Endothelial cell (in vitro differentiated cells): ENCODE results near the gene NTN1. TPM values are rescaled to one million over a fixed set of nuclear protein-coding genes. Genes with fewer than 3 reads are reported as not detected.

Experiments
- DNase-seq: peaks from one replicate; pipeline ENCODE4 v3.0.0; 2021; ENCODE audit warnings: low spot score
- H3K27ac Mint-ChIP-seq: one replicate; pipeline ENCODE4 v1.8.0; 2021; ENCODE audit warnings: mixed read lengths, inconsistent platforms; ENCODE audit not compliant: unreplicated experiment
- H3K27me3 Mint-ChIP-seq: one replicate; pipeline ENCODE4 v1.8.0; 2021; ENCODE audit warnings: mild to moderate bottlenecking, moderate library complexity, mixed read lengths, inconsistent platforms; ENCODE audit not compliant: unreplicated experiment
- H3K36me3 Mint-ChIP-seq: one replicate; pipeline ENCODE4 v1.8.0; 2021; ENCODE audit warnings: mild to moderate bottlenecking, low read depth, mixed read lengths, inconsistent platforms; ENCODE audit not compliant: unreplicated experiment
- H3K4me1 Mint-ChIP-seq: one replicate; pipeline ENCODE4 v1.8.0; 2021; ENCODE audit warnings: mild to moderate bottlenecking, mixed read lengths, inconsistent platforms; ENCODE audit not compliant: unreplicated experiment
- H3K4me3 Mint-ChIP-seq: one replicate; pipeline ENCODE4 v1.8.0; 2021; ENCODE audit warnings: mild to moderate bottlenecking, mixed read lengths, inconsistent platforms; ENCODE audit not compliant: unreplicated experiment
- H3K9me3 Mint-ChIP-seq: one replicate; pipeline ENCODE4 v1.8.0; 2021; ENCODE audit warnings: mixed read lengths, inconsistent platforms; ENCODE audit not compliant: unreplicated experiment
- total RNA-seq: library from RNA; stranded (reverse); fragmentation: NEBNext Ultra II Directional; extraction: Animal tissue kit (Norgen Biotek cat#: 25700); gene quantifications from one replicate; pipeline ENCODE4 v1.2.1, GENCODE V29; 2021; ENCODE audit not compliant: unreplicated experiment
- TF ChIP-seq, protein P1 (sequence below): fragments of 200-600 bp; sonication (generic); IDR thresholded peaks from one replicate; pipeline ENCODE4 v1.5.0; 2021; ENCODE audit warnings: antibody characterized with exemption; ENCODE audit not compliant: unreplicated experiment

Gene NTN1
- total RNA-seq, 1 donor from 2014 or later: 6.6 TPM

GRCh38 chr17:9052921-9053320 is 31.6 kb downstream of the NTN1 start:
- Mint-ChIP-seq H3K27me3 (peaks cover 9% of the 10 kb centered on the region), H3K9me3 (no peaks in the 10 kb centered on the region), H3K27ac (no peak overlapping the region), H3K4me3 (no peak overlapping the region), H3K4me1 (peaks cover 10% of the 10 kb centered on the region), H3K36me3 (no peaks in the 10 kb centered on the region)
- TF ChIP-seq, protein P1, sequence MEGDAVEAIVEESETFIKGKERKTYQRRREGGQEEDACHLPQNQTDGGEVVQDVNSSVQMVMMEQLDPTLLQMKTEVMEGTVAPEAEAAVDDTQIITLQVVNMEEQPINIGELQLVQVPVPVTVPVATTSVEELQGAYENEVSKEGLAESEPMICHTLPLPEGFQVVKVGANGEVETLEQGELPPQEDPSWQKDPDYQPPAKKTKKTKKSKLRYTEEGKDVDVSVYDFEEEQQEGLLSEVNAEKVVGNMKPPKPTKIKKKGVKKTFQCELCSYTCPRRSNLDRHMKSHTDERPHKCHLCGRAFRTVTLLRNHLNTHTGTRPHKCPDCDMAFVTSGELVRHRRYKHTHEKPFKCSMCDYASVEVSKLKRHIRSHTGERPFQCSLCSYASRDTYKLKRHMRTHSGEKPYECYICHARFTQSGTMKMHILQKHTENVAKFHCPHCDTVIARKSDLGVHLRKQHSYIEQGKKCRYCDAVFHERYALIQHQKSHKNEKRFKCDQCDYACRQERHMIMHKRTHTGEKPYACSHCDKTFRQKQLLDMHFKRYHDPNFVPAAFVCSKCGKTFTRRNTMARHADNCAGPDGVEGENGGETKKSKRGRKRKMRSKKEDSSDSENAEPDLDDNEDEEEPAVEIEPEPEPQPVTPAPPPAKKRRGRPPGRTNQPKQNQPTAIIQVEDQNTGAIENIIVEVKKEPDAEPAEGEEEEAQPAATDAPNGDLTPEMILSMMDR: no peak
- DNase-seq: no peak

DNA sequence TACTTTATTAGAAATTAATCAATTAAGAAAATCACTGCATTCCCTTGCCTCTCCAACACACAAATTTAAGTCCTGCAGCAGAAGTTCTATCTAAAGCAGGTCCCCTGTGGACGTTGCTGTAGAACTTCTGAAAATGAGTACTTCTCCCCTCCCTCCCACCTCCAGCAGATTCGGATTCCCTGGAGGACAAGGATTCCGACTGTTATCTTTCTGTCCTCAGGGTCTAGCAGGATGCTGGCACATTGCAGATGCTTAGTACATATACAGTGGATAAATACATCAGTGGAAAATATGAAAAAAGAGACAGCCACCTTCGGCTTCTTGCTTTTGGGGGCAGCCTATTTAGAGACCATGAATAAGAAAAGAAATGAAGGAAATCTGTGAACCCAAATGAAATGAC is 32.1 kb downstream of the NTN1 start:
- Mint-ChIP-seq H3K4me1 (peaks cover 10% of the 10 kb centered on the region), H3K27ac (no peak overlapping the region), H3K4me3 (no peak overlapping the region), H3K27me3 (peaks cover 9% of the 10 kb centered on the region), H3K9me3 (no peaks in the 10 kb centered on the region), H3K36me3 (no peaks in the 10 kb centered on the region)
- TF ChIP-seq, protein P1: no peak
- DNase-seq: no peak

- DNase-seq: no peak
- H3K27me3 Mint-ChIP-seq: peaks cover 9% of the 10 kb centered on the region
- H3K4me1 Mint-ChIP-seq: peaks cover 10% of the 10 kb centered on the region
- TF ChIP-seq, protein P1: no peak
- no peak overlapping the region for H3K27ac Mint-ChIP-seq
- no peak overlapping the region for H3K4me3 Mint-ChIP-seq
- no peaks in the 10 kb centered on the region for H3K36me3 Mint-ChIP-seq
- no peaks in the 10 kb centered on the region for H3K9me3 Mint-ChIP-seq
Observed at GRCh38 chr17:9054126-9054975, 33.0 kb downstream of the NTN1 start.

GRCh38 chr17:9055281-9055680 is 34.0 kb downstream of the NTN1 start:
- peaks cover 9% of the 10 kb centered on the region for H3K27me3 Mint-ChIP-seq
- H3K9me3 Mint-ChIP-seq: no peaks in the 10 kb centered on the region
- H3K4me3 Mint-ChIP-seq: no peak overlapping the region
- TF ChIP-seq, protein P1: no peak
- no peaks in the 10 kb centered on the region for H3K36me3 Mint-ChIP-seq
- H3K27ac Mint-ChIP-seq: no peak overlapping the region
- no peak for DNase-seq
- H3K4me1 Mint-ChIP-seq: peaks cover 10% of the 10 kb centered on the region

- TF ChIP-seq, protein P1: no peak
- Mint-ChIP-seq H3K4me1 (peaks cover 10% of the 10 kb centered on the region), H3K9me3 (no peaks in the 10 kb centered on the region), H3K27me3 (peaks cover 9% of the 10 kb centered on the region), H3K27ac (no peak overlapping the region), H3K36me3 (no peaks in the 10 kb centered on the region), H3K4me3 (no peak overlapping the region)
- no peak for DNase-seq
Observed at GRCh38 chr17:9056566-9056965, 35.3 kb downstream of the NTN1 start.
